Esophagus muscularis mucosa (tissue), 4 donors: ENCODE results near the gene TBATA. TPM values are rescaled to one million over a fixed set of nuclear protein-coding genes. Genes with fewer than 3 reads are reported as not detected.
"Not testable (repeated sequence)": the region's sequence is repeated elsewhere in the genome, so short reads cannot be mapped to it uniquely, and the experiment has no call there.

Experiments
- DNase-seq: peaks from one replicate; pipeline ENCODE4 v3.0.0-alpha.2; 2017; ENCODE audit errors: extremely low spot score
- H3K27ac ChIP-seq, 4 donors: fragments of 200-600 bp; sonication (generic); replicated peaks in 1 of 4; 1 replicate in 3 of 4; 2 replicates in 1 of 4; pipeline ENCODE4 v1.5.1; 2016 to 2019; ENCODE audit warnings: mild to moderate bottlenecking in 1 of 4
- H3K27me3 ChIP-seq, 4 donors: fragments of 200-600 bp; sonication (generic); one replicate each; pipeline versions ENCODE4 v1.5.1 to v1.6.0; 2016 to 2019
- H3K36me3 ChIP-seq, 4 donors: fragments of 200-600 bp; sonication (generic); one replicate each; pipeline ENCODE4 v1.5.1; 2016 to 2019
- H3K4me1 ChIP-seq, 4 donors: fragments of 200-600 bp; sonication (generic); one replicate each; pipeline ENCODE4 v1.5.1; 2016 to 2019
- H3K4me3 ChIP-seq, 4 donors: fragments of 200-600 bp; sonication (generic); 1 replicate in 2 of 4; 2 replicates in 2 of 4; pipeline ENCODE4 v1.5.1; 2016 to 2019; ENCODE audit warnings: mild to moderate bottlenecking in 4 of 4, moderate library complexity in 1 of 4
- H3K9me3 ChIP-seq, 4 donors: fragments of 200-600 bp; sonication (generic); 1 replicate in 3 of 4; 2 replicates in 1 of 4; pipeline ENCODE4 v1.5.1; 2016 to 2019
- CTCF ChIP-seq, 3 experiments: fragments of 200-600 bp in 2 of 3; fragments of 450-650 bp in 1 of 3; sonication (generic) in 2 of 3; IDR thresholded peaks; one replicate each; pipeline ENCODE4 v1.5.1; 2017 to 2019; ENCODE audit warnings: antibody characterized with exemption in 3 of 3, mild to moderate bottlenecking in 2 of 3, moderate library complexity in 1 of 3
- EP300 ChIP-seq: sonication (generic); formaldehyde crosslinking; IDR thresholded peaks from one replicate; pipeline ENCODE4 v1.6.1; 2017; ENCODE audit warnings: antibody characterized with exemption
- POLR2A ChIP-seq: fragments of 450-650 bp; IDR thresholded peaks from one replicate; pipeline ENCODE4 v1.6.1; 2017; ENCODE audit warnings: antibody characterized with exemption, moderate library complexity, mild to moderate bottlenecking, low read depth
- POLR2AphosphoS5 ChIP-seq, 2 donors: sonication (generic); formaldehyde crosslinking; IDR thresholded peaks; one replicate each; pipeline ENCODE4 v1.6.1; 2017; ENCODE audit warnings: antibody characterized with exemption in 2 of 2
- WGBS: methylation state at CpG from one replicate; pipeline ENCODE4 v1.1.5; 2018; 5-methylcytosine and 5-hydroxymethylcytosine counted together
- intact Hi-C: fragments of 100-400 bp; cut with DNase I; formaldehyde crosslinking; loops from one replicate; pipeline ENCODE4 v1.15.1; 2023
- total RNA-seq, 4 donors: library from RNA; depleted of rRNA; stranded (reverse); fragments of >200 nt; gene quantifications; one replicate each; pipeline versions ENCODE4 v1.1.0 to v1.2.1, GENCODE V29; 2016

The TBATA gene
- total RNA-seq, 4 donors from 2014 or later: not detected

DNA sequence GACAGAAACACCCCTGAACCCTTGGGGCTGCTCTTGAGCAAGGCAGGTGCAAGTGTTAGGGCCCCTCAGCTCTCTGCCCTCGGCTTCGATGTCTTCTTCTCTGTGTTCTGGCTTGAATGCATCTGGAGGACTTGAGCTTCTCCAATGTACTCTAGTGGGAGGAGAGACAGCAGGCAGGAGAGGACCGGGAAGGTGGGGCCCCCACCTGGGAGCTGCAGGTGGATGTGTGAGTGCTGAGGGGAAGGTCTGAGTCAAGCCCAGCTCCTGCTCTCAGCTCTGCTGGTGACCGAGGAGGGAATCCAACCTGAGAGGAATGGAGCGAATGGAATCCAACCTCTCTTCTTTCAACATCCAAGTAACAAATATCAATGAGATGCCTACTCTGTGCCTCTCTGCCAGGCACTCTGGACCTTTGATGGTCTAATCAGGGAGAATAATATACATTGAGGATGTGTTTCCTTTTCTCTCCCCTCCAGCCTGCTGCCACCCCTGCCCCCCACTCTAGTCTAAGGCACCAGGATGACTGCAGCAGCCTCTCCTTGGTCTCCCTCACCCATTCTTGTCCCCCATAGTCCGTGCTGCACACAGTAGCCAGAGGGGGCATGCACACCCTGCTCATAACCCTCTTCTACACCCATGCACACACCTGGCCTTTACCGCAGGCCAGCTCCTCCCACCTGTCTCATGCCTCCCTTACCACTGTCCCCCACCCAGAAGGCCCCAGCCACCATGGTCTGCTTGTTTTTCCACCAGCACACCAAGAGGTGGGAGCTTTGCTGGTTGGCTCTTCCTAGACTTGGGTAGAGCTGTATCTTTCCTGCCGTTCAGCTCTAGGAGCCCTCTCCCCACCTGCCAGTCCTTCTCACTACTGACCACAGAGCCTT, 13.6 kb downstream of the TBATA start:
- no peak overlapping the region for H3K27ac ChIP-seq
- intact Hi-C loops: no loop called here

GRCh38 chr10:70770516-70770915, 14.7 kb downstream of the TBATA start:
- H3K9me3 ChIP-seq, H3K4me1 ChIP-seq, H3K27ac ChIP-seq, H3K27me3 ChIP-seq, H3K36me3 ChIP-seq, H3K4me3 ChIP-seq, DNase-seq, intact Hi-C loops: not testable (repeated sequence)
- 98% methylated on average over 7 of the region's 7 CpGs for WGBS

More for the DNA sequence above, 13.6 kb downstream of the TBATA start:
- TF ChIP-seq POLR2AphosphoS5 (IDR thresholded peaks at IDR 0.05) (no peak), POLR2A (no peak), CTCF (IDR thresholded peaks at IDR 0.05) (no peak), EP300 (no peak)
- 94% methylated on average over 8 of the region's 8 CpGs for WGBS
- no peak for DNase-seq
- H3K9me3 ChIP-seq: no peaks in the 10 kb centered on the region
- H3K4me3 ChIP-seq: no peak overlapping the region
- no peaks in the 10 kb centered on the region for H3K36me3 ChIP-seq
- H3K27me3 ChIP-seq: no peaks in the 10 kb centered on the region
- no peaks in the 10 kb centered on the region for H3K4me1 ChIP-seq

- WGBS: 81% methylated on average over 2 of the region's 2 CpGs
Observed at GRCh38 chr10:70770001-70770400, 15.2 kb downstream of the TBATA start.

GRCh38 chr10:70769121-70769520, 16.1 kb downstream of the TBATA start:
- H3K4me3 ChIP-seq: no peak overlapping the region
- no peaks in the 10 kb centered on the region for H3K9me3 ChIP-seq
- no peaks in the 10 kb centered on the region for H3K4me1 ChIP-seq
- H3K36me3 ChIP-seq: no peaks in the 10 kb centered on the region
- no peak overlapping the region for H3K27ac ChIP-seq
- no peak for DNase-seq
- H3K27me3 ChIP-seq: no peaks in the 10 kb centered on the region
- no peak for TF ChIP-seq EP300
- no peak for TF ChIP-seq POLR2A
- no peak for TF ChIP-seq POLR2AphosphoS5 (IDR thresholded peaks at IDR 0.05)
- TF ChIP-seq CTCF (IDR thresholded peaks at IDR 0.05): no peak
- intact Hi-C loops: no loop called here
- WGBS: 88% methylated on average over 4 of the region's 4 CpGs

More at GRCh38 chr10:70770001-70770400, 15.2 kb downstream of the TBATA start:
- Histone ChIP-seq H3K27ac (no peak overlapping the region), H3K4me3 (no peak overlapping the region), H3K9me3 (no peaks in the 10 kb centered on the region), H3K4me1 (no peaks in the 10 kb centered on the region), H3K36me3 (no peaks in the 10 kb centered on the region), H3K27me3 (no peaks in the 10 kb centered on the region)
- no peak for TF ChIP-seq CTCF (IDR thresholded peaks at IDR 0.05)
- intact Hi-C loops: no loop called here
- no peak for DNase-seq

DNA sequence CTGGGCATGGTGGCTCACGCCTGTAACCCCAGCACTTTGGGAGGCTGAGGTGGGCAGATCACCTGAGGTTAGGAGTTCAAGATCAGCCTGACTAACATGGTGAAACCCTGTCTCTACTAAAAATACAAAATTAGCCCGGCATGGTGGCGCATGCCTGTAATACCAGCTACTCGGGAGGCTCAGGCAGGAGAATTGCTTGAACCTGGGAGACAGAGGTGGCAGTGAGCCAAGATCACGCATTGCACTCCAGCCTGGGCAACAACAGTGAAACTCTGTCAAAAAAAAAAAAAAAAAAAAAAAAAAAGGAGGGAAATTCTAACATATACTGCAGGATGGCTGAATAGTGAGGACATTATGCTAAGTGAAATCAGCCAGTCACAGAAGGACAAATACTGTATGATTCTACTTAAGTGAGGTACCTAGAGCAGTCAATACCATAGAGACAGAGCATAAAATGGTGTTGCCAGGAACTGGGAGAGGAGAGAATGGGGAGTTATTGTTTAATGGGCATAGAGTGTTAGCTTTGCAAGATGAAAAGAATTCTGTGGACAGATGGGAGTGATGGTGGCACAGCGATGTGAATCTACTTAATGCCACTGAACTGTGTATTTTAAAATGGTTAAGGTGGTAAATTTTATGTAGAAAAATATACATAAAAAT, 17.0 kb downstream of the TBATA start:
- H3K36me3 ChIP-seq, H3K4me3 ChIP-seq, H3K9me3 ChIP-seq, H3K4me1 ChIP-seq, intact Hi-C loops, H3K27me3 ChIP-seq, H3K27ac ChIP-seq, DNase-seq: not testable (repeated sequence)
- 71% methylated on average over 6 of the region's 6 CpGs for WGBS
